PC-3 (cell line): ENCODE measurements around the gene WDR33. TPM values are rescaled to one million over a fixed set of nuclear protein-coding genes. Genes with fewer than 3 reads are reported as not detected.

Source experiments
- ATAC-seq: fragments of 200-7000 bp; cut with Tn5 transposase; 2 replicates; pipeline ENCODE4 v1.9.1; 2020; ENCODE audit warnings: mild to moderate bottlenecking, moderate library complexity
- BruUV-seq: library from RNA; stranded (reverse); fragments of 400-500 nt; replicated peaks from 2 replicates; lab custom pipeline; 2021; lab: Mats Ljungman, UMichigan
- CTCF ChIA-PET: fragments of 300-600 bp; sonication (Branson Sonifier 250); formaldehyde crosslinking; loops from one replicate; lab custom pipeline; 2022; ENCODE audit warnings: antibody characterized with exemption; lab: Charles Lee
- POLR2A ChIA-PET: fragments of 300-600 bp; sonication (Branson Sonifier 250); formaldehyde crosslinking; loops from one replicate; lab custom pipeline; 2022; ENCODE audit warnings: antibody characterized with exemption; ENCODE audit not compliant: unreplicated experiment; lab: Charles Lee
- DNase-seq: peaks from one replicate; pipeline ENCODE4 v3.0.0-alpha.2; 2015
- H2AFZ ChIP-seq: fragments of 300-600 bp; sonication (generic); 2 replicates; pipeline ENCODE4 v1.6.0; 2016; ENCODE audit warnings: antibody characterized with exemption, low read length
- H3F3A ChIP-seq: fragments of 300-600 bp; sonication (generic); one replicate; pipeline ENCODE4 v1.6.0; 2017; ENCODE audit warnings: antibody characterized with exemption, low read length, control low read depth, mild to moderate bottlenecking; ENCODE audit not compliant: unreplicated experiment
- H3K27ac ChIP-seq: fragments of 300-600 bp; sonication (generic); 2 replicates; pipeline ENCODE4 v1.5.1; 2016; ENCODE audit warnings: mild to moderate bottlenecking, low read length
- H3K27me3 ChIP-seq: fragments of 300-600 bp; sonication (generic); 2 replicates; pipeline ENCODE4 v1.6.1; 2016; ENCODE audit warnings: low read length, mixed read lengths
- H3K36me3 ChIP-seq: fragments of 300-600 bp; sonication (generic); 2 replicates; pipeline ENCODE4 v1.6.1; 2016; ENCODE audit warnings: low read depth, mixed run types, low read length, mixed read lengths
- H3K4me1 ChIP-seq: fragments of 300-600 bp; sonication (generic); 2 replicates; pipeline ENCODE4 v1.5.1; 2016; ENCODE audit warnings: low read length; ENCODE audit not compliant: insufficient read depth
- H3K4me2 ChIP-seq: fragments of 300-600 bp; sonication (generic); 2 replicates; pipeline ENCODE4 v1.6.0; 2016; ENCODE audit warnings: low read length
- H3K4me3 ChIP-seq: fragments of 300-600 bp; sonication (generic); 2 replicates; pipeline ENCODE4 v1.5.1; 2016; ENCODE audit warnings: mild to moderate bottlenecking, low read length, mixed read lengths
- H3K79me2 ChIP-seq: fragments of 300-600 bp; sonication (generic); 2 replicates; pipeline ENCODE4 v1.6.1; 2017; ENCODE audit warnings: low read length, mixed read lengths
- H3K9ac ChIP-seq: fragments of 300-600 bp; sonication (generic); 2 replicates; pipeline ENCODE4 v1.6.0; 2016; ENCODE audit warnings: mild to moderate bottlenecking, low read length
- H3K9me2 ChIP-seq: fragments of 300-600 bp; sonication (generic); replicated peaks from 2 replicates; pipeline ENCODE4 v1.6.1; 2016; ENCODE audit warnings: mixed run types, low read length, mixed read lengths
- H3K9me3 ChIP-seq: fragments of 300-600 bp; sonication (generic); 2 replicates; pipeline ENCODE4 v1.6.1; 2016; ENCODE audit warnings: low read length, mixed read lengths
- H4K20me1 ChIP-seq: fragments of 300-600 bp; sonication (generic); 2 replicates; pipeline ENCODE4 v1.6.1; 2016; ENCODE audit warnings: low read length, mixed read lengths
- EZH2 ChIP-seq: fragments of 300-600 bp; sonication (generic); IDR thresholded peaks from one replicate; pipeline ENCODE4 v1.6.1; 2017; ENCODE audit warnings: antibody characterized with exemption, mild to moderate bottlenecking, low read length; ENCODE audit not compliant: unreplicated experiment
- EZH2phosphoT487 ChIP-seq: fragments of 300-600 bp; sonication (generic); IDR thresholded peaks from 2 replicates; pipeline ENCODE4 v1.6.1; 2018; ENCODE audit warnings: mild to moderate bottlenecking, antibody characterized with exemption, low read length, borderline replicate concordance
- intact Hi-C: fragments of 100-400 bp; cut with micrococcal nuclease; formaldehyde crosslinking; loops from 2 replicates; pipeline ENCODE4 v1.9.0; 2023
- total RNA-seq: library from RNA; depleted of rRNA; stranded (reverse); fragments of >200 nt; gene quantifications from 2 replicates; pipeline ENCODE4 v1.2.3, GENCODE V29; 2014
- TF ChIP-seq, protein P1 (sequence below): fragments of 300-600 bp; sonication (generic); conservative IDR thresholded peaks from 2 replicates; pipeline ENCODE4 v1.5.1; 2017; ENCODE audit warnings: antibody characterized with exemption, low read depth, mild to moderate bottlenecking, low read length

The WDR33 gene
- total RNA-seq, 1 experiment from 2014 or later, result 31.7 TPM

- Histone ChIP-seq H3K9me2 (no peaks in the 10 kb centered on the region), H3K9ac (no peak overlapping the region), H3K36me3 (no peaks in the 10 kb centered on the region; the same call in 1 of the 2 replicates), H3K4me2 (no peak overlapping the region), H3F3A (no peaks in the 10 kb centered on the region), H4K20me1 (peaks cover 11% of the 10 kb centered on the region; the same call in 1 of the 2 replicates), H3K79me2 (peaks cover 18% of the 10 kb centered on the region), H3K9me3 (no peaks in the 10 kb centered on the region), H3K27me3 (no peaks in the 10 kb centered on the region), H3K4me1 (peaks cover 35% of the 10 kb centered on the region), H3K4me3 (no peak overlapping the region), H3K27ac (no peak overlapping the region), H2AFZ (no peak overlapping the region)
- DNase-seq (no peak), ATAC-seq (no peak)
- ChIA-PET POLR2A (no interaction called here), CTCF (no interaction called here)
- intact Hi-C loops, result no loop called here
- TF ChIP-seq EZH2phosphoT487 (no peak), EZH2 (no peak)
- TF ChIP-seq, protein P1, sequence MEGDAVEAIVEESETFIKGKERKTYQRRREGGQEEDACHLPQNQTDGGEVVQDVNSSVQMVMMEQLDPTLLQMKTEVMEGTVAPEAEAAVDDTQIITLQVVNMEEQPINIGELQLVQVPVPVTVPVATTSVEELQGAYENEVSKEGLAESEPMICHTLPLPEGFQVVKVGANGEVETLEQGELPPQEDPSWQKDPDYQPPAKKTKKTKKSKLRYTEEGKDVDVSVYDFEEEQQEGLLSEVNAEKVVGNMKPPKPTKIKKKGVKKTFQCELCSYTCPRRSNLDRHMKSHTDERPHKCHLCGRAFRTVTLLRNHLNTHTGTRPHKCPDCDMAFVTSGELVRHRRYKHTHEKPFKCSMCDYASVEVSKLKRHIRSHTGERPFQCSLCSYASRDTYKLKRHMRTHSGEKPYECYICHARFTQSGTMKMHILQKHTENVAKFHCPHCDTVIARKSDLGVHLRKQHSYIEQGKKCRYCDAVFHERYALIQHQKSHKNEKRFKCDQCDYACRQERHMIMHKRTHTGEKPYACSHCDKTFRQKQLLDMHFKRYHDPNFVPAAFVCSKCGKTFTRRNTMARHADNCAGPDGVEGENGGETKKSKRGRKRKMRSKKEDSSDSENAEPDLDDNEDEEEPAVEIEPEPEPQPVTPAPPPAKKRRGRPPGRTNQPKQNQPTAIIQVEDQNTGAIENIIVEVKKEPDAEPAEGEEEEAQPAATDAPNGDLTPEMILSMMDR, result no peak
- BruUV-seq, result no TSS peak
These were observed 112.2 kb downstream of the WDR33 start for GRCh38 chr2:127698553-127699355.

GRCh38 chr2:127697482-127698180 is 113.3 kb downstream of the WDR33 start:
- Histone ChIP-seq H3K9me2 (no peaks in the 10 kb centered on the region), H4K20me1 (peaks cover 4% of the 10 kb centered on the region; the same call in 1 of the 2 replicates), H3K36me3 (no peaks in the 10 kb centered on the region), H2AFZ (no peak overlapping the region), H3K27me3 (no peaks in the 10 kb centered on the region), H3K9ac (no peak overlapping the region), H3K4me1 (peaks cover 26% of the 10 kb centered on the region), H3K4me2 (no peak overlapping the region), H3K79me2 (peaks cover 7% of the 10 kb centered on the region), H3F3A (no peaks in the 10 kb centered on the region), H3K27ac (no peak overlapping the region), H3K9me3 (no peaks in the 10 kb centered on the region), H3K4me3 (no peak overlapping the region)
- no TSS peak for BruUV-seq
- ChIA-PET CTCF (no interaction called here), POLR2A (no interaction called here)
- intact Hi-C loops, result no loop called here
- DNase-seq (no peak), ATAC-seq (no peak)
- TF ChIP-seq, protein P1, result no peak
- TF ChIP-seq EZH2phosphoT487 (no peak), EZH2 (no peak)
